ENCODE results near the gene MAST2. TPM values are rescaled to one million over a fixed set of nuclear protein-coding genes. Genes with fewer than 3 reads are reported as not detected.
A peak's percentile ranks its signal among the peaks of the same experiment; 100 is the strongest.
"Not testable (repeated sequence)": the region's sequence is repeated elsewhere in the genome, so short reads cannot be mapped to it uniquely, and the experiment has no call there.

MAST2 gene
- total RNA-seq, 2 experiments from 2014 or later = 25.7 to 27.9 TPM

- Mint-ChIP-seq H3K4me3 (no peak overlapping the region), H3K4me1 (ENCODE audit: low read depth) (peaks cover 15% of the 10 kb centered on the region), H3K27ac (no peak overlapping the region), H3K9me3 (ENCODE audit: insufficient read depth) (no peaks in the 10 kb centered on the region), H3K27me3 (ENCODE audit: low read depth) (no peaks in the 10 kb centered on the region), H3K36me3 (ENCODE audit: low read depth) (peaks cover 10% of the 10 kb centered on the region)
- CTCF ChIA-PET = interaction anchor here (0.7 kb wide), 1 partner anchor 19 kb away, joined by 3 read pairs; no protein-coding TSS in a partner anchor
- DNase-seq (no peak), ATAC-seq (no peak)
- POLR2A ChIA-PET = interaction anchor here (1.0 kb wide), 1 partner anchor 155 kb away, joined by 3 read pairs; the partner anchor contains the start of gene GPBP1L1
Observed at GRCh38 chr1:45840704-45841103, 37.3 kb downstream of the MAST2 start.

GRCh38 chr1:45842786-45843185 is 39.4 kb downstream of the MAST2 start:
- peak; percentile 57 for ATAC-seq
- DNase-seq = no peak
- Mint-ChIP-seq H3K9me3 (ENCODE audit: insufficient read depth) (no peaks in the 10 kb centered on the region), H3K27me3 (ENCODE audit: low read depth) (no peaks in the 10 kb centered on the region), H3K36me3 (ENCODE audit: low read depth) (peaks cover 6% of the 10 kb centered on the region), H3K4me1 (ENCODE audit: low read depth) (peaks cover 15% of the 10 kb centered on the region), H3K4me3 (no peak overlapping the region), H3K27ac (no peak overlapping the region)
- ChIA-PET POLR2A (interaction anchor here (1.3 kb wide), 1 partner anchor 154 kb away, joined by 3 read pairs; no protein-coding TSS in a partner anchor), CTCF (interaction anchor here (0.7 to 1.0 kb wide), 4 partner anchors 28 to 194 kb away, joined by 3 read pairs; no protein-coding TSS in a partner anchor)

GRCh38 chr1:45843474-45843905 is 40.1 kb downstream of the MAST2 start:
- no peaks in the 10 kb centered on the region for H3K27me3 Mint-ChIP-seq (ENCODE audit: low read depth)
- H3K36me3 Mint-ChIP-seq (ENCODE audit: low read depth) = peaks cover 11% of the 10 kb centered on the region
- H3K27ac Mint-ChIP-seq = peak overlapping the region; percentile 26
- H3K9me3 Mint-ChIP-seq (ENCODE audit: insufficient read depth) = no peaks in the 10 kb centered on the region
- DNase-seq = no peak
- CTCF ChIA-PET = interaction anchor here (0.7 to 1.2 kb wide), 6 partner anchors 10 to 158 kb away, joined by 3 to 4 read pairs (median 3); partner anchors contain the start of gene GPBP1L1
- peak; percentile 49 for ATAC-seq
- POLR2A ChIA-PET = interaction anchor here (1.3 kb wide), 1 partner anchor 155 kb away, joined by 3 read pairs; no protein-coding TSS in a partner anchor
- no peak overlapping the region for H3K4me3 Mint-ChIP-seq
- peaks cover 15% of the 10 kb centered on the region for H3K4me1 Mint-ChIP-seq (ENCODE audit: low read depth)

GRCh38 chr1:45844000-45844399 is 40.6 kb downstream of the MAST2 start:
- not testable (repeated sequence) for DNase-seq; ATAC-seq; H3K9me3 Mint-ChIP-seq (ENCODE audit: insufficient read depth); H3K27ac Mint-ChIP-seq; H3K27me3 Mint-ChIP-seq (ENCODE audit: low read depth); H3K4me3 Mint-ChIP-seq
- Mint-ChIP-seq H3K4me1 (ENCODE audit: low read depth) (peaks cover 15% of the 10 kb centered on the region), H3K36me3 (ENCODE audit: low read depth) (peaks cover 14% of the 10 kb centered on the region)
- ChIA-PET POLR2A (interaction anchor here (1.3 kb wide), 1 partner anchor 156 kb away, joined by 3 read pairs; no protein-coding TSS in a partner anchor), CTCF (interaction anchor here (0.8 to 1.2 kb wide), 4 partner anchors 9 to 158 kb away, joined by 3 to 4 read pairs (median 3); partner anchors contain the start of gene GPBP1L1)

GRCh38 chr1:45846931-45847330 is 43.5 kb downstream of the MAST2 start:
- H3K4me3 Mint-ChIP-seq = no peak overlapping the region
- peaks cover 9% of the 10 kb centered on the region for H3K9me3 Mint-ChIP-seq (ENCODE audit: insufficient read depth)
- H3K4me1 Mint-ChIP-seq (ENCODE audit: low read depth) = peaks cover 15% of the 10 kb centered on the region
- DNase-seq (no peak), ATAC-seq (no peak)
- H3K27ac Mint-ChIP-seq = no peak overlapping the region
- ChIA-PET POLR2A (interaction anchor here (0.7 kb wide), 1 partner anchor 499 kb away, joined by 3 read pairs; no protein-coding TSS in a partner anchor), CTCF (interaction anchor here (0.8 kb wide), 1 partner anchor 21 kb away, joined by 4 read pairs; no protein-coding TSS in a partner anchor)
- H3K27me3 Mint-ChIP-seq (ENCODE audit: low read depth) = no peaks in the 10 kb centered on the region
- H3K36me3 Mint-ChIP-seq (ENCODE audit: low read depth) = peaks cover 24% of the 10 kb centered on the region

- no peak overlapping the region for H3K4me3 Mint-ChIP-seq
- H3K27ac Mint-ChIP-seq = no peak overlapping the region
- H3K27me3 Mint-ChIP-seq (ENCODE audit: low read depth) = no peaks in the 10 kb centered on the region
- ChIA-PET POLR2A (no interaction called here), CTCF (interaction anchor here (0.9 kb wide), 1 partner anchor 332 kb away, joined by 3 read pairs; no protein-coding TSS in a partner anchor)
- no peak for DNase-seq
- H3K9me3 Mint-ChIP-seq (ENCODE audit: insufficient read depth) = peaks cover 9% of the 10 kb centered on the region
- peaks cover 8% of the 10 kb centered on the region for H3K4me1 Mint-ChIP-seq (ENCODE audit: low read depth)
- no peak for ATAC-seq
- H3K36me3 Mint-ChIP-seq (ENCODE audit: low read depth) = peaks cover 24% of the 10 kb centered on the region
Observed at GRCh38 chr1:45848097-45848496, 44.7 kb downstream of the MAST2 start.

- ChIA-PET POLR2A (no interaction called here), CTCF (interaction anchor here (0.9 kb wide), 1 partner anchor 331 kb away, joined by 3 read pairs; no protein-coding TSS in a partner anchor)
- peaks cover 2% of the 10 kb centered on the region for H3K4me1 Mint-ChIP-seq (ENCODE audit: low read depth)
- peaks cover 24% of the 10 kb centered on the region for H3K36me3 Mint-ChIP-seq (ENCODE audit: low read depth)
- H3K4me3 Mint-ChIP-seq = no peak overlapping the region
- DNase-seq = no peak
- ATAC-seq = no peak
- no peaks in the 10 kb centered on the region for H3K27me3 Mint-ChIP-seq (ENCODE audit: low read depth)
- H3K27ac Mint-ChIP-seq = no peak overlapping the region
- peaks cover 9% of the 10 kb centered on the region for H3K9me3 Mint-ChIP-seq (ENCODE audit: insufficient read depth)
Observed at GRCh38 chr1:45848714-45849113, 45.3 kb downstream of the MAST2 start.

GRCh38 chr1:45850017-45850416 is 46.6 kb downstream of the MAST2 start:
- Mint-ChIP-seq H3K4me3 (no peak overlapping the region), H3K36me3 (ENCODE audit: low read depth) (peaks cover 24% of the 10 kb centered on the region), H3K27ac (no peak overlapping the region), H3K4me1 (ENCODE audit: low read depth) (no peaks in the 10 kb centered on the region), H3K27me3 (ENCODE audit: low read depth) (no peaks in the 10 kb centered on the region), H3K9me3 (ENCODE audit: insufficient read depth) (peaks cover 9% of the 10 kb centered on the region)
- ATAC-seq (no peak), DNase-seq (no peak)
- ChIA-PET CTCF (no interaction called here), POLR2A (interaction anchor here (0.7 kb wide), 1 partner anchor 766 kb away, joined by 4 read pairs; no protein-coding TSS in a partner anchor)

GRCh38 chr1:45854724-45855123 is 51.3 kb downstream of the MAST2 start:
- Mint-ChIP-seq H3K27ac (no peak overlapping the region), H3K36me3 (ENCODE audit: low read depth) (peaks cover 17% of the 10 kb centered on the region), H3K4me1 (ENCODE audit: low read depth) (no peaks in the 10 kb centered on the region), H3K27me3 (ENCODE audit: low read depth) (no peaks in the 10 kb centered on the region), H3K4me3 (no peak overlapping the region), H3K9me3 (ENCODE audit: insufficient read depth) (peaks cover 8% of the 10 kb centered on the region)
- CTCF ChIA-PET = interaction anchor here (1.3 kb wide), 1 partner anchor 11 kb away, joined by 3 read pairs; no protein-coding TSS in a partner anchor
- POLR2A ChIA-PET = no interaction called here
- DNase-seq (no peak), ATAC-seq (no peak)

- ChIA-PET CTCF (no interaction called here), POLR2A (no interaction called here)
- no peak overlapping the region for H3K4me3 Mint-ChIP-seq
- H3K27ac Mint-ChIP-seq = no peak overlapping the region
- peaks cover 8% of the 10 kb centered on the region for H3K4me1 Mint-ChIP-seq (ENCODE audit: low read depth)
- peaks cover 4% of the 10 kb centered on the region for H3K36me3 Mint-ChIP-seq (ENCODE audit: low read depth)
- no peak for ATAC-seq
- no peaks in the 10 kb centered on the region for H3K9me3 Mint-ChIP-seq (ENCODE audit: insufficient read depth)
- no peak for DNase-seq
- H3K27me3 Mint-ChIP-seq (ENCODE audit: low read depth) = no peaks in the 10 kb centered on the region
Observed at GRCh38 chr1:45857101-45857700, 53.8 kb downstream of the MAST2 start.

GRCh38 chr1:45857755-45858492 is 54.5 kb downstream of the MAST2 start:
- H3K9me3 Mint-ChIP-seq (ENCODE audit: insufficient read depth); H3K36me3 Mint-ChIP-seq (ENCODE audit: low read depth); H3K4me1 Mint-ChIP-seq (ENCODE audit: low read depth); H3K4me3 Mint-ChIP-seq; H3K27ac Mint-ChIP-seq; CTCF ChIA-PET; POLR2A ChIA-PET; H3K27me3 Mint-ChIP-seq (ENCODE audit: low read depth); DNase-seq; ATAC-seq: not testable (repeated sequence)
